COLO668 (cell line): Measurements from ENCODE around the gene PTPN1.

Experiments used
- DNase-seq: peaks from one replicate; lab custom pipeline; 2025; ENCODE audit not compliant: unreplicated experiment; lab: John Stamatoyannopoulos, UW

The PTPN1 gene

GRCh38 chr20:50572938-50573777 is 63.0 kb downstream of the PTPN1 start:
- peak; percentile 24 for DNase-seq

GRCh38 chr20:50574108-50574507 is 63.9 kb downstream of the PTPN1 start:
- DNase-seq: no peak

GRCh38 chr20:50574586-50574985 is 64.4 kb downstream of the PTPN1 start:
- DNase-seq: no peak

GRCh38 chr20:50575865-50576720 is 65.9 kb downstream of the PTPN1 start:
- DNase-seq: peak; percentile 62

- DNase-seq: no peak
Measured at GRCh38 chr20:50577175-50578018, 67.2 kb downstream of the PTPN1 start.

GRCh38 chr20:50578061-50578777 is 68.0 kb downstream of the PTPN1 start:
- no peak for DNase-seq

GRCh38 chr20:50578778-50579165 is 68.6 kb downstream of the PTPN1 start:
- no peak for DNase-seq

- DNase-seq: no peak
Measured at GRCh38 chr20:50579511-50579910, 69.3 kb downstream of the PTPN1 start.

- peak; percentile 61 for DNase-seq
Measured at GRCh38 chr20:50580016-50580747, 70.0 kb downstream of the PTPN1 start.

- DNase-seq: no peak
Measured at GRCh38 chr20:50580842-50581544, 70.8 kb downstream of the PTPN1 start.

- no peak for DNase-seq
Measured at GRCh38 chr20:50582092-50582491, 71.9 kb downstream of the PTPN1 start.

GRCh38 chr20:50582591-50583234 is 72.5 kb downstream of the PTPN1 start:
- DNase-seq: peak; percentile 19

GRCh38 chr20:50583442-50584150 is 73.4 kb downstream of the PTPN1 start:
- DNase-seq: no peak

- DNase-seq: no peak
Measured at GRCh38 chr20:50584687-50585086, 74.5 kb downstream of the PTPN1 start.

- DNase-seq: no peak
Measured at GRCh38 chr20:50585214-50585613, 75.0 kb downstream of the PTPN1 start.

GRCh38 chr20:50585678-50586077 is 75.5 kb downstream of the PTPN1 start:
- peak; percentile 60 for DNase-seq

GRCh38 chr20:50586531-50587232 is 76.5 kb downstream of the PTPN1 start:
- DNase-seq: peak; percentile 76
